WTC11 (cell line): ENCODE data around the gene MIPOL1. TPM values are rescaled to one million over a fixed set of nuclear protein-coding genes. Genes with fewer than 3 reads are reported as not detected.
"Not testable (repeated sequence)": the region's sequence is repeated elsewhere in the genome, so short reads cannot be mapped to it uniquely, and the experiment has no call there.

Experiments
- ATAC-seq: fragments of 200-7000 bp; cut with Tn5 transposase; 2 replicates; pipeline ENCODE4 v1.10.0; 2021; ENCODE audit warnings: mild to moderate bottlenecking, moderate library complexity
- CTCF ChIA-PET: fragments of 300-600 bp; sonication (Branson Sonifier 250); formaldehyde crosslinking; loops from one replicate; lab custom pipeline; 2021; ENCODE audit warnings: antibody characterized with exemption; lab: Charles Lee
- POLR2A ChIA-PET: fragments of 350-600 bp; sonication (Branson Sonifier 250); formaldehyde crosslinking; loops from one replicate; lab custom pipeline; 2021; ENCODE audit warnings: antibody characterized with exemption; lab: Charles Lee
- DNase-seq: peaks from one replicate; pipeline ENCODE4 v3.0.0; 2021; ENCODE audit warnings: low spot score
- H3K27ac Mint-ChIP-seq: 2 replicates; pipeline ENCODE4 v1.8.0; 2021; ENCODE audit warnings: mixed read lengths
- H3K27me3 Mint-ChIP-seq: 2 replicates; pipeline ENCODE4 v1.8.0; 2021; ENCODE audit warnings: low read depth, mild to moderate bottlenecking, moderate library complexity, mixed read lengths
- H3K36me3 Mint-ChIP-seq: 2 replicates; pipeline ENCODE4 v1.8.0; 2021; ENCODE audit warnings: mixed read lengths
- H3K4me1 Mint-ChIP-seq: 2 replicates; pipeline ENCODE4 v1.8.0; 2022; ENCODE audit warnings: mixed read lengths
- H3K4me3 Mint-ChIP-seq: 2 replicates; pipeline ENCODE4 v1.8.0; 2021; ENCODE audit warnings: mild to moderate bottlenecking, moderate library complexity, mixed read lengths
- H3K9me3 Mint-ChIP-seq: 2 replicates; pipeline ENCODE4 v1.8.0; 2021; ENCODE audit warnings: mixed read lengths
- GTF2I ChIP-seq: fragments of 250-450 bp; sonication (Bioruptor Pico); conservative IDR thresholded peaks from 2 replicates; pipeline ENCODE4 v1.4.0; 2021; ENCODE audit warnings: mild to moderate bottlenecking
- MXD4 ChIP-seq: fragments of 250-450 bp; sonication (Bioruptor Pico); IDR thresholded peaks from 2 replicates; pipeline ENCODE4 v1.8.0; 2021; ENCODE audit warnings: mild to moderate bottlenecking, moderate library complexity, borderline replicate concordance
- MYBL2 ChIP-seq: sonication (generic); formaldehyde crosslinking; IDR thresholded peaks from 2 replicates; pipeline ENCODE4 v1.8.1; 2023; ENCODE audit warnings: mild to moderate bottlenecking, moderate library complexity, missing genetic modification reagents
- SMAD3 ChIP-seq: sonication (generic); formaldehyde crosslinking; IDR thresholded peaks from 2 replicates; pipeline ENCODE4 v1.8.0; 2022; ENCODE audit warnings: missing genetic modification reagents, mild to moderate bottlenecking, borderline replicate concordance
- TP53 ChIP-seq: sonication (generic); formaldehyde crosslinking; IDR thresholded peaks from 2 replicates; pipeline ENCODE4 v1.8.1; 2023; ENCODE audit warnings: mild to moderate bottlenecking, missing genetic modification reagents
- ZNF263 ChIP-seq: sonication (generic); formaldehyde crosslinking; IDR thresholded peaks from 2 replicates; pipeline ENCODE4 v1.8.1; 2022; ENCODE audit warnings: low read depth, mild to moderate bottlenecking, moderate library complexity, missing genetic modification reagents
- ZNF671 ChIP-seq: fragments of 250-450 bp; sonication (Bioruptor Pico); IDR thresholded peaks from 2 replicates; pipeline ENCODE4 v1.8.0; 2021; ENCODE audit warnings: mild to moderate bottlenecking
- total RNA-seq: library from RNA; stranded (reverse); gene quantifications from 3 replicates; pipeline ENCODE4 v1.2.3, GENCODE V29; 2021
- TF ChIP-seq, protein P1 (sequence below): sonication (generic); formaldehyde crosslinking; IDR thresholded peaks from 2 replicates; pipeline ENCODE4 v1.8.1; 2022; ENCODE audit warnings: missing genetic modification reagents, borderline replicate concordance
- TF ChIP-seq, protein P2 (sequence below): sonication (generic); formaldehyde crosslinking; IDR thresholded peaks from 2 replicates; pipeline ENCODE4 v1.8.0; 2023; ENCODE audit warnings: missing genetic modification reagents, mild to moderate bottlenecking, borderline replicate concordance
- TF ChIP-seq, protein P3 (sequence below): sonication (generic); formaldehyde crosslinking; IDR thresholded peaks from 2 replicates; pipeline ENCODE4 v1.8.0; 2022; ENCODE audit warnings: missing genetic modification reagents
- TF ChIP-seq, protein P4 (sequence below): sonication (generic); formaldehyde crosslinking; IDR thresholded peaks from 2 replicates; pipeline ENCODE4 v1.8.1; 2023; ENCODE audit warnings: mild to moderate bottlenecking, missing genetic modification reagents, borderline replicate concordance
- TF ChIP-seq, protein P5 (sequence below): sonication (generic); formaldehyde crosslinking; IDR thresholded peaks from 2 replicates; pipeline ENCODE4 v1.8.1; 2023; ENCODE audit warnings: mild to moderate bottlenecking, moderate library complexity, missing genetic modification reagents
- TF ChIP-seq, protein P6 (sequence below): sonication (generic); formaldehyde crosslinking; IDR thresholded peaks from 2 replicates; pipeline ENCODE4 v1.8.1; 2022; ENCODE audit warnings: mild to moderate bottlenecking, moderate library complexity, missing genetic modification reagents
- TF ChIP-seq, protein P7 (sequence below): sonication (generic); formaldehyde crosslinking; conservative IDR thresholded peaks from 2 replicates; pipeline ENCODE4 v1.8.1; 2023; ENCODE audit warnings: mild to moderate bottlenecking, low read depth, missing genetic modification reagents, moderate library complexity

The MIPOL1 gene
- total RNA-seq, 1 experiment from 2014 or later, result 13.1 TPM

DNA sequence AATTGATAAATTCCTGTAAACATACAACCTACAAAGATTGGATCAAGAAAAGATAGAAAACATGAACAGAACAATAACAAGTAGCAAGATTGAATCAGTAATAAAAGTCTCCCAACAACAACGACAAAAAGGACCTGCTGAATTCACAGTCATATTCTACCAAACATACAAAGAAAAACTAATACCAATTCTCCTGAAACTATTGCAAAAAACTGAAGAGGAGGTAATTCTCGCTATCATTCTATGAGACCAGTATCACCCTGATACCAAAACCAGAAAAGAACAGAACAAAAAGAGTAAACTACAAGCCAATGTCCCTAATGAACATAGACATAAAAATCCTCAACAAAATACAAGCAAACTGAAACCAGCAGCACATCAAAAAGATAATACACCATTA, 39.8 kb upstream of the MIPOL1 start:
- Mint-ChIP-seq H3K27me3 (no peaks in the 10 kb centered on the region), H3K27ac (no peak overlapping the region), H3K9me3 (peaks cover 16% of the 10 kb centered on the region), H3K4me1 (no peaks in the 10 kb centered on the region), H3K36me3 (peaks cover 13% of the 10 kb centered on the region), H3K4me3 (no peak overlapping the region)
- TF ChIP-seq GTF2I (CRISPR knock-in tag) (no peak), SMAD3 (CRISPR knock-in tag) (no peak), ZNF671 (CRISPR knock-in tag) (no peak), MYBL2 (CRISPR knock-in tag) (no peak), ZNF263 (no peak), TP53 (CRISPR knock-in tag) (no peak), MXD4 (no peak)
- TF ChIP-seq, protein P1, sequence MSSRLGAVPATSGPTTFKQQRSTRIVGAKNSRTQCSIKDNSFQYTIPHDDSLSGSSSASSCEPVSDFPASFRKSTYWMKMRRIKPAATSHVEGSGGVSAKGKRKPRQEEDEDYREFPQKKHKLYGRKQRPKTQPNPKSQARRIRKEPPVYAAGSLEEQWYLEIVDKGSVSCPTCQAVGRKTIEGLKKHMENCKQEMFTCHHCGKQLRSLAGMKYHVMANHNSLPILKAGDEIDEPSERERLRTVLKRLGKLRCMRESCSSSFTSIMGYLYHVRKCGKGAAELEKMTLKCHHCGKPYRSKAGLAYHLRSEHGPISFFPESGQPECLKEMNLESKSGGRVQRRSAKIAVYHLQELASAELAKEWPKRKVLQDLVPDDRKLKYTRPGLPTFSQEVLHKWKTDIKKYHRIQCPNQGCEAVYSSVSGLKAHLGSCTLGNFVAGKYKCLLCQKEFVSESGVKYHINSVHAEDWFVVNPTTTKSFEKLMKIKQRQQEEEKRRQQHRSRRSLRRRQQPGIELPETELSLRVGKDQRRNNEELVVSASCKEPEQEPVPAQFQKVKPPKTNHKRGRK (CRISPR knock-in tag), result no peak
- TF ChIP-seq, protein P2, sequence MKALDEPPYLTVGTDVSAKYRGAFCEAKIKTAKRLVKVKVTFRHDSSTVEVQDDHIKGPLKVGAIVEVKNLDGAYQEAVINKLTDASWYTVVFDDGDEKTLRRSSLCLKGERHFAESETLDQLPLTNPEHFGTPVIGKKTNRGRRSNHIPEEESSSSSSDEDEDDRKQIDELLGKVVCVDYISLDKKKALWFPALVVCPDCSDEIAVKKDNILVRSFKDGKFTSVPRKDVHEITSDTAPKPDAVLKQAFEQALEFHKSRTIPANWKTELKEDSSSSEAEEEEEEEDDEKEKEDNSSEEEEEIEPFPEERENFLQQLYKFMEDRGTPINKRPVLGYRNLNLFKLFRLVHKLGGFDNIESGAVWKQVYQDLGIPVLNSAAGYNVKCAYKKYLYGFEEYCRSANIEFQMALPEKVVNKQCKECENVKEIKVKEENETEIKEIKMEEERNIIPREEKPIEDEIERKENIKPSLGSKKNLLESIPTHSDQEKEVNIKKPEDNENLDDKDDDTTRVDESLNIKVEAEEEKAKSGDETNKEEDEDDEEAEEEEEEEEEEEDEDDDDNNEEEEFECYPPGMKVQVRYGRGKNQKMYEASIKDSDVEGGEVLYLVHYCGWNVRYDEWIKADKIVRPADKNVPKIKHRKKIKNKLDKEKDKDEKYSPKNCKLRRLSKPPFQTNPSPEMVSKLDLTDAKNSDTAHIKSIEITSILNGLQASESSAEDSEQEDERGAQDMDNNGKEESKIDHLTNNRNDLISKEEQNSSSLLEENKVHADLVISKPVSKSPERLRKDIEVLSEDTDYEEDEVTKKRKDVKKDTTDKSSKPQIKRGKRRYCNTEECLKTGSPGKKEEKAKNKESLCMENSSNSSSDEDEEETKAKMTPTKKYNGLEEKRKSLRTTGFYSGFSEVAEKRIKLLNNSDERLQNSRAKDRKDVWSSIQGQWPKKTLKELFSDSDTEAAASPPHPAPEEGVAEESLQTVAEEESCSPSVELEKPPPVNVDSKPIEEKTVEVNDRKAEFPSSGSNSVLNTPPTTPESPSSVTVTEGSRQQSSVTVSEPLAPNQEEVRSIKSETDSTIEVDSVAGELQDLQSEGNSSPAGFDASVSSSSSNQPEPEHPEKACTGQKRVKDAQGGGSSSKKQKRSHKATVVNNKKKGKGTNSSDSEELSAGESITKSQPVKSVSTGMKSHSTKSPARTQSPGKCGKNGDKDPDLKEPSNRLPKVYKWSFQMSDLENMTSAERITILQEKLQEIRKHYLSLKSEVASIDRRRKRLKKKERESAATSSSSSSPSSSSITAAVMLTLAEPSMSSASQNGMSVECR, result no peak
- TF ChIP-seq, protein P3, sequence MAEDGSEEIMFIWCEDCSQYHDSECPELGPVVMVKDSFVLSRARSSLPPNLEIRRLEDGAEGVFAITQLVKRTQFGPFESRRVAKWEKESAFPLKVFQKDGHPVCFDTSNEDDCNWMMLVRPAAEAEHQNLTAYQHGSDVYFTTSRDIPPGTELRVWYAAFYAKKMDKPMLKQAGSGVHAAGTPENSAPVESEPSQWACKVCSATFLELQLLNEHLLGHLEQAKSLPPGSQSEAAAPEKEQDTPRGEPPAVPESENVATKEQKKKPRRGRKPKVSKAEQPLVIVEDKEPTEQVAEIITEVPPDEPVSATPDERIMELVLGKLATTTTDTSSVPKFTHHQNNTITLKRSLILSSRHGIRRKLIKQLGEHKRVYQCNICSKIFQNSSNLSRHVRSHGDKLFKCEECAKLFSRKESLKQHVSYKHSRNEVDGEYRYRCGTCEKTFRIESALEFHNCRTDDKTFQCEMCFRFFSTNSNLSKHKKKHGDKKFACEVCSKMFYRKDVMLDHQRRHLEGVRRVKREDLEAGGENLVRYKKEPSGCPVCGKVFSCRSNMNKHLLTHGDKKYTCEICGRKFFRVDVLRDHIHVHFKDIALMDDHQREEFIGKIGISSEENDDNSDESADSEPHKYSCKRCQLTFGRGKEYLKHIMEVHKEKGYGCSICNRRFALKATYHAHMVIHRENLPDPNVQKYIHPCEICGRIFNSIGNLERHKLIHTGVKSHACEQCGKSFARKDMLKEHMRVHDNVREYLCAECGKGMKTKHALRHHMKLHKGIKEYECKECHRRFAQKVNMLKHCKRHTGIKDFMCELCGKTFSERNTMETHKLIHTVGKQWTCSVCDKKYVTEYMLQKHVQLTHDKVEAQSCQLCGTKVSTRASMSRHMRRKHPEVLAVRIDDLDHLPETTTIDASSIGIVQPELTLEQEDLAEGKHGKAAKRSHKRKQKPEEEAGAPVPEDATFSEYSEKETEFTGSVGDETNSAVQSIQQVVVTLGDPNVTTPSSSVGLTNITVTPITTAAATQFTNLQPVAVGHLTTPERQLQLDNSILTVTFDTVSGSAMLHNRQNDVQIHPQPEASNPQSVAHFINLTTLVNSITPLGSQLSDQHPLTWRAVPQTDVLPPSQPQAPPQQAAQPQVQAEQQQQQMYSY, result no peak
- TF ChIP-seq, protein P4, sequence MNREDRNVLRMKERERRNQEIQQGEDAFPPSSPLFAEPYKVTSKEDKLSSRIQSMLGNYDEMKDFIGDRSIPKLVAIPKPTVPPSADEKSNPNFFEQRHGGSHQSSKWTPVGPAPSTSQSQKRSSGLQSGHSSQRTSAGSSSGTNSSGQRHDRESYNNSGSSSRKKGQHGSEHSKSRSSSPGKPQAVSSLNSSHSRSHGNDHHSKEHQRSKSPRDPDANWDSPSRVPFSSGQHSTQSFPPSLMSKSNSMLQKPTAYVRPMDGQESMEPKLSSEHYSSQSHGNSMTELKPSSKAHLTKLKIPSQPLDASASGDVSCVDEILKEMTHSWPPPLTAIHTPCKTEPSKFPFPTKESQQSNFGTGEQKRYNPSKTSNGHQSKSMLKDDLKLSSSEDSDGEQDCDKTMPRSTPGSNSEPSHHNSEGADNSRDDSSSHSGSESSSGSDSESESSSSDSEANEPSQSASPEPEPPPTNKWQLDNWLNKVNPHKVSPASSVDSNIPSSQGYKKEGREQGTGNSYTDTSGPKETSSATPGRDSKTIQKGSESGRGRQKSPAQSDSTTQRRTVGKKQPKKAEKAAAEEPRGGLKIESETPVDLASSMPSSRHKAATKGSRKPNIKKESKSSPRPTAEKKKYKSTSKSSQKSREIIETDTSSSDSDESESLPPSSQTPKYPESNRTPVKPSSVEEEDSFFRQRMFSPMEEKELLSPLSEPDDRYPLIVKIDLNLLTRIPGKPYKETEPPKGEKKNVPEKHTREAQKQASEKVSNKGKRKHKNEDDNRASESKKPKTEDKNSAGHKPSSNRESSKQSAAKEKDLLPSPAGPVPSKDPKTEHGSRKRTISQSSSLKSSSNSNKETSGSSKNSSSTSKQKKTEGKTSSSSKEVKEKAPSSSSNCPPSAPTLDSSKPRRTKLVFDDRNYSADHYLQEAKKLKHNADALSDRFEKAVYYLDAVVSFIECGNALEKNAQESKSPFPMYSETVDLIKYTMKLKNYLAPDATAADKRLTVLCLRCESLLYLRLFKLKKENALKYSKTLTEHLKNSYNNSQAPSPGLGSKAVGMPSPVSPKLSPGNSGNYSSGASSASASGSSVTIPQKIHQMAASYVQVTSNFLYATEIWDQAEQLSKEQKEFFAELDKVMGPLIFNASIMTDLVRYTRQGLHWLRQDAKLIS (CRISPR knock-in tag), result no peak
- TF ChIP-seq, protein P5, sequence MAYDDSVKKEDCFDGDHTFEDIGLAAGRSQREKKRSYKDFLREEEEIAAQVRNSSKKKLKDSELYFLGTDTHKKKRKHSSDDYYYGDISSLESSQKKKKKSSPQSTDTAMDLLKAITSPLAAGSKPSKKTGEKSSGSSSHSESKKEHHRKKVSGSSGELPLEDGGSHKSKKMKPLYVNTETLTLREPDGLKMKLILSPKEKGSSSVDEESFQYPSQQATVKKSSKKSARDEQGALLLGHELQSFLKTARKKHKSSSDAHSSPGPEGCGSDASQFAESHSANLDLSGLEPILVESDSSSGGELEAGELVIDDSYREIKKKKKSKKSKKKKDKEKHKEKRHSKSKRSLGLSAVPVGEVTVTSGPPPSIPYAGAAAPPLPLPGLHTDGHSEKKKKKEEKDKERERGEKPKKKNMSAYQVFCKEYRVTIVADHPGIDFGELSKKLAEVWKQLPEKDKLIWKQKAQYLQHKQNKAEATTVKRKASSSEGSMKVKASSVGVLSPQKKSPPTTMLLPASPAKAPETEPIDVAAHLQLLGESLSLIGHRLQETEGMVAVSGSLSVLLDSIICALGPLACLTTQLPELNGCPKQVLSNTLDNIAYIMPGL (CRISPR knock-in tag), result no peak
- TF ChIP-seq, protein P6, sequence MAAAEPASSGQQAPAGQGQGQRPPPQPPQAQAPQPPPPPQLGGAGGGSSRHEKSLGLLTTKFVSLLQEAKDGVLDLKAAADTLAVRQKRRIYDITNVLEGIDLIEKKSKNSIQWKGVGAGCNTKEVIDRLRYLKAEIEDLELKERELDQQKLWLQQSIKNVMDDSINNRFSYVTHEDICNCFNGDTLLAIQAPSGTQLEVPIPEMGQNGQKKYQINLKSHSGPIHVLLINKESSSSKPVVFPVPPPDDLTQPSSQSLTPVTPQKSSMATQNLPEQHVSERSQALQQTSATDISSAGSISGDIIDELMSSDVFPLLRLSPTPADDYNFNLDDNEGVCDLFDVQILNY (CRISPR knock-in tag), result no peak
- TF ChIP-seq, protein P7, sequence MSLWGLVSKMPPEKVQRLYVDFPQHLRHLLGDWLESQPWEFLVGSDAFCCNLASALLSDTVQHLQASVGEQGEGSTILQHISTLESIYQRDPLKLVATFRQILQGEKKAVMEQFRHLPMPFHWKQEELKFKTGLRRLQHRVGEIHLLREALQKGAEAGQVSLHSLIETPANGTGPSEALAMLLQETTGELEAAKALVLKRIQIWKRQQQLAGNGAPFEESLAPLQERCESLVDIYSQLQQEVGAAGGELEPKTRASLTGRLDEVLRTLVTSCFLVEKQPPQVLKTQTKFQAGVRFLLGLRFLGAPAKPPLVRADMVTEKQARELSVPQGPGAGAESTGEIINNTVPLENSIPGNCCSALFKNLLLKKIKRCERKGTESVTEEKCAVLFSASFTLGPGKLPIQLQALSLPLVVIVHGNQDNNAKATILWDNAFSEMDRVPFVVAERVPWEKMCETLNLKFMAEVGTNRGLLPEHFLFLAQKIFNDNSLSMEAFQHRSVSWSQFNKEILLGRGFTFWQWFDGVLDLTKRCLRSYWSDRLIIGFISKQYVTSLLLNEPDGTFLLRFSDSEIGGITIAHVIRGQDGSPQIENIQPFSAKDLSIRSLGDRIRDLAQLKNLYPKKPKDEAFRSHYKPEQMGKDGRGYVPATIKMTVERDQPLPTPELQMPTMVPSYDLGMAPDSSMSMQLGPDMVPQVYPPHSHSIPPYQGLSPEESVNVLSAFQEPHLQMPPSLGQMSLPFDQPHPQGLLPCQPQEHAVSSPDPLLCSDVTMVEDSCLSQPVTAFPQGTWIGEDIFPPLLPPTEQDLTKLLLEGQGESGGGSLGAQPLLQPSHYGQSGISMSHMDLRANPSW, result no peak
- ChIA-PET CTCF (no interaction called here), POLR2A (no interaction called here)
- DNase-seq, result no peak
- ATAC-seq, result no peak

DNA sequence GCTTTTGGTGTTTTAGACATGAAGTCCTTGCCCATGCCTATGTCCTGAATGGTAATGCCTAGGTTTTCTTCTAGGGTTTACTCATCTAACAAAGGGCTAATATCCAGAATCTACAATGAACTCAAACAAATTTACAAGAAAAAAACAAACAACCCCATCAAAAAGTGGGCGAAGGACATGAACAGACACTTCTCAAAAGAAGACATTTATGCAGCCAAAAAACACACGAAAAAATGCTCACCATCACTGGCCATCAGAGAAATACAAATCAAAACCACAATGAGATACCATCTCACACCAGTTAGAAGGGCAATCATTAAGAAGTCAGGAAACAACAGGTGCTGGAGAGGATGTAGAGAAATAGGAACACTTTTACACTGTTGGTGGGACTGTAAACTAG, 35.4 kb upstream of the MIPOL1 start:
- CTCF ChIA-PET, POLR2A ChIA-PET, H3K27me3 Mint-ChIP-seq, H3K27ac Mint-ChIP-seq, DNase-seq, H3K4me3 Mint-ChIP-seq, ATAC-seq, H3K36me3 Mint-ChIP-seq: not testable (repeated sequence)
- peaks cover 20% of the 10 kb centered on the region for H3K4me1 Mint-ChIP-seq
- H3K9me3 Mint-ChIP-seq, result peaks cover 16% of the 10 kb centered on the region
